Measurements from ENCODE around the gene RTP5.
"Not testable (repeated sequence)": the region's sequence is repeated elsewhere in the genome, so short reads cannot be mapped to it uniquely, and the experiment has no call there.

RTP5 gene

DNA sequence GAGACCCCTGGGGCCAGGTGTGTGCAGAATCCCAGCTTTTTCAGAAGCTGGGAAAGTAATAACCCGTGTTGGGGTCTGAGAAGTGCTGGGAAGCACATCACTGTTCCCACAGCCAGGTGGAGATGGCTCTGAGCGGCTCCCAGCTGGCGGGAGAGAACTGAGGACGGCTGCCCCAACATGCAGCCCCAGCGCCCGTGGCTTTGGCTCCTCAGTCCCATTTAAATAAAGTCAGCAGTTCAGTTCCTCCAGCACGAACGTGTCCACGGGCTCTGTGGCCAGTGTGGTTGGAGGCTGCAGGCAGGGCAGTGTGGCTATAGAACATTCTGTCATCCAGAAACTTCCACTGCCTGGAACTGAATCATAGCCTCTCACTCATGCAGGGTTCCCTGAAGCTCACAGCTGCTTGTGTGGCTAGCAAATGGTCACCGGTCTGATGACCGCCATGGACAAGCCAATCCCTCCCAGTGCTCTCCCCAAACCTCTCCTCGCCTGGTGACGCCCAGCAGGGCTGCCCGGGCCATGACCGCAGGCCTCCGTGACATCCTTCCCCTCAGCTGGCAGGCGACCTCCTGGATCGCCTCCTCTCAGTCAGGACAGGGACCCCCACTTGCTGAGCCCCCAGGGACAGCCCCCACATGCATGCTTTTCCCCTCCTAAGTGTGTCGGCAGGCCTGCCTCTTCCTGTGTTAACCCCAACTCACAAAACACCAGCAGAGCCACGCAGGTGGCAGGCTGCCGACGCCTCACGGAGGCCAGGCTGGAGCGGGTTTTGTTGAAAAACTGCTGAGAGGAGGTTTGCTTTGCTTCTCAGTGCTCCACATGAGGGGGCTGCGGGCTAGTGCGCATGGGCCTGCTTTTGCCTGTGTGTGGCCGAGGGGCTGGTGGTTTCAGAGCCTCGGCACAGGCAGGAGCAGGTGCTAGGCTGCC lies 1.3 kb downstream of the RTP5 start:
- no peak for DNase-seq (ENCODE audit: low read depth in 2 of 2)

DNA sequence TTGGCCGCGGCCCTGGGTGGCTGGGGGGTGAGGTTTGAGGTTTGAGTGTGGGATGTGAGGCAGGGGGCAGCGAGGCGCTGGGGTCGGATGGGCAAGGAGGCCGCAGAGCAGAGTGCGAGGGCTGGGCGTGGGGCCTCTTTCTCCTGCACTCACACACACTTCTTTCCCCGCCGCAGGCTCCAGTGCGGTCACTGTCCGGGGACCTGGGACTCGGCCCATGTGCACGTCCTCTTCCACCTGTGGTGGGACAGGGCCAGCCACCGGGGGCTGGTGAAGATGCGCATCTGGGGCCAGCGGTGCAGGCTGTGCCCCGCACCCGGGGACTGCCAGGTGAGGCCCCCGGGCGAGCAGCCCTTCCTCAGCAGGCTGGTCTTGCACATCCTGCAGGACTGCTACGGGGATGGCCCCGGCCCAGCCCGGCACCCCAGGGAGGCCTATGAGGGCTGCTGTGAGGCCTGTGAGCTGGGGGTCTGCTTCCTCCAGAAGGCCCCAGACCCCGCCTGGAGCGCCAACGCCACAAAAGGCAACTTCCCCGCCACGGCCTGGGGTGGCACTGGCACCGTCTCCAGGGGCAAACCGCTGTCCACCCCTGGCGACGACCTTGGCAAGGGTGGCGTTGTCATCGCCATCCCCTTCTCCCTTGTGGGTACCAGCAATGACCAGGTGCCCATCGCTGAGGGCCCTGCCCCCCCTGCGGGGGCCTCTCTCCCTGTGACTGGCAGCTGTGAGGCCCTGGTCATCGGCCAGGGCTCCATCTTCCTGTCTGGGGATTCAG lies 2.2 kb downstream of the RTP5 start:
- DNase-seq (ENCODE audit: low read depth in 2 of 2), result no peak

DNA sequence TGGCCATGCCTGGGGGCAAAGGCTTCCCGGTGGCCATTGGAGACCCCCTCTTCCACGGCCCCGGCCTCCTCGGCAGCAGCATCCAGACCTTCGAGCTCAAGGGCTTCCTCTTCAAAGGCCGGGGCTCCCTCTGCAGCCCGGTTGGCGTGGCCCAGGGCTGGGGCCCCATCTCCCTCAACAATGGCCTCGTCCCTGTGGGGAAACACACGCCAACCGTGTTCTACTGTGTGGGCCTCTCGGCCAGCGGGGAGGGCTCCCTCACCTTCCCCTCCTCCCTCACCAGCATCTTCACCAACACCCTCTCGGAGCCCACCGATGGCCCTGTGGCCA lies 2.7 kb downstream of the RTP5 start:
- no peak for DNase-seq (ENCODE audit: low read depth in 2 of 2)

DNA sequence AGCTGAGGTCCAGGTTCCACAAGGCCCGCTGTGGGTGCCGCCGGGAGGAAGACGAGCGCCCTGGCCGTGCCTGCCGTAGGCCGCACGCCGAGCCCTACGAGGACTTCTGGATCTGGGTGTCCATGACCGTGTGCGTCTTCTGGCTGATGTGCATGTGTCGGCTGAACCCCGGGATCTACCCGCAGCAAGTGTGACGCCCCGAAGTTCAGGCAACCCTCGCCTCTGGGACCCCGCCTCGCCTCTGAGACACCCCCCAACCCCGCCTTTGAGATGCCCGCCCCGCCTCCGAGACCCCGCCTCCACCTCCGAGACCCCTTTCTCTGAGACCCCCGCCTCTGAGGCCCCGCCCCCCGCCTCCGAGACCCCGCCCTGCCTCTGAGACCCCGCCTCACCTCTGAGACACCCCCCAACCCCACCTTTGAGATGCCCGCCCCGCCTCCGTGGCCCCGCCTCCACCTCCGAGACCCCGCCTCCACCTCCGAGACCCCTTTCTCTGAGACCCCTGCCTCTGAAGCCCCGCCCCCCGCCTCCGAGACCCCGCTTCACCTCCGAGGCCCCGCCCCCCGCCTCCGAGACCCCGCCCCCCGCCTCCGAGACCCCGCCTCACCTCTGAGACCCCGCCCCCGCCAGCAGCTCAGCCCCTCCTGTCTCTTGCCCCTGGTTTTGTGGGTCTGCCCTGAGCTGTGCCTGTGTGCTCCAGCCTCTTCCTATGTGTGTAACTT lies 3.7 kb downstream of the RTP5 start:
- no peak for DNase-seq (ENCODE audit: low read depth in 2 of 2)

DNA sequence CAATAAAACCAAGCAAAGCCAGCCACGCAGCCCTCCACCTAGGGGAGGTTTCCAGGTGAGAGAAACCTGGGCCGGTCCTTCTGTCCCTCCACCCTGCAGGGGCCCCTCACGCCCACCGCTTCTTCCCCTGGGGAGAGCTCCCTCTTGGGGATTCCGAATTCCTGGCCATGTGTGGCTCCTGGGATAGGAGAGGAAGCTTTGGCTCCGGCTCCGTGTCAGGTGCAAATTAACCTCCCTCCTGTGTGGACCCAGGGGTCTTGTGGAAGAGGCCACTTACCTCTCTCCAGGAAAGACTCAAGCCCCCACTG lies 4.2 kb downstream of the RTP5 start:
- DNase-seq (ENCODE audit: low read depth in 2 of 2), result no peak

DNA sequence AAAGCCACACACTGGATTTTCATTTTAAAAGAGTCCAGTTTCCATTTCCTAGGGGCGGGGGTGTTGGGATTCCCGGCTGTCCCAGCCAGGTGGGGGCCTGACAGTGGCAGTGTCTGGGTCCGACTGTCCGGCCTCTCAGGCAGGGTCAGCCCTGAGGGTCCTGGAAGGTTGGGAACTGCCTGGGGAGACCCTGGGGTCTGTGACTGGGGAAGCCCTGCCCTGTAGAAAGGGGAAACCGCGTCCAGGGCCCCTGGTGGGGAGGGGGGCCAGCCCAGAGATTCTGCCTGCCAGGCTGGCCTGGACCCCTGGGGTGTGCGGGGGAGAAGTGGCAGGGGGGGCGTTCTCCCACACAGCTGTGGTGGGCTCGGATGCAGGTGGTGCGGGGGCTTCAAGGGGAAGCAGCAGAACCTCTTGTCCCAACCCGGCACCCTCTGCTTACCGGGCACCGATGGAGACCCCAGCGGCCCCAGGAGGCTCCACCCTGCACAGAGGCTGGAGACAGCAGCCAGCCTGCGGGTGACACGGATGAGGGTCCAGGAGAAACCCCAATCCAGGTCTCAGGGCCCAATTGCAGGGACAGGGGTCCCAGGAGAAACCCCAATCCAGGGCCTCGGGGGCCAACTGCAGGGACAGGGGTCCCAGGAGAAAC lies 4.9 kb downstream of the RTP5 start:
- DNase-seq (ENCODE audit: low read depth in 2 of 2), result no peak

DNA sequence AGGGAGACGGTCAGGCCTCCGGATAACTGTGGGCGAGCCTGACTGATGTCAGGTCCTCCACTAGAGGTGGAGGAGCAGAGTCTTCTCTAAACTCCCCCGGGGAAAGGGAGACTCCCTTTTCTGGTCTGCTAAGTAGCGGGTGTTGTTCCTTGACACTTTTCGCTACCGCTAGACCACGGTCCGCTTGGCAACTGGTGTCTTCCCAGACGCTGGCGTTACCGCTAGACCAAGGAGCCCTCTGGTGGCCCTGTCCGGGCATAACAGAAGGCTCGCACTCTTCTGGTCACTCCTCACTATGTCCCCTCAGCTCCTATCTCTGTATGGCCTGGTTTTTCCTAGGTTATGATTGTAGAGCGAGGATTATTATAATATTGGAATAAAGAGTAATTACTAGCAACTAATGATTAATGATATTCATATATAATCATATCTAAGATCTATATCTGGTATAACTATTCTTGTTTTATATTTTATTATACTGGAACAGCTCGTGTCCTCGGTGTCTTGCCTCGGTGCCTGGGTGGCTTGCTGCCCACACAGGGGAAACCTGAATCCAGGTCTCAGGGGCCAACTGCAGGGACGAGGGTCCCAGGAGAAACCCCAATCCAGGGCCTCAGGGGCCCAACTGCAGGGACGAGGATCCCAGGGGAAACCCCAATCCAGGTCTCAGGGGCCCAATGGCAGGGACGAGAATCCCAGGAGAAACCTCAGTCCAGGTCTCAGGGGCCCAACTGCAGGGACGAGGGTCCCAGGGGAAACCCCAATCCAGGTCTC lies 6.4 kb downstream of the RTP5 start:
- DNase-seq (ENCODE audit: low read depth in 2 of 2), result not testable (repeated sequence)

DNA sequence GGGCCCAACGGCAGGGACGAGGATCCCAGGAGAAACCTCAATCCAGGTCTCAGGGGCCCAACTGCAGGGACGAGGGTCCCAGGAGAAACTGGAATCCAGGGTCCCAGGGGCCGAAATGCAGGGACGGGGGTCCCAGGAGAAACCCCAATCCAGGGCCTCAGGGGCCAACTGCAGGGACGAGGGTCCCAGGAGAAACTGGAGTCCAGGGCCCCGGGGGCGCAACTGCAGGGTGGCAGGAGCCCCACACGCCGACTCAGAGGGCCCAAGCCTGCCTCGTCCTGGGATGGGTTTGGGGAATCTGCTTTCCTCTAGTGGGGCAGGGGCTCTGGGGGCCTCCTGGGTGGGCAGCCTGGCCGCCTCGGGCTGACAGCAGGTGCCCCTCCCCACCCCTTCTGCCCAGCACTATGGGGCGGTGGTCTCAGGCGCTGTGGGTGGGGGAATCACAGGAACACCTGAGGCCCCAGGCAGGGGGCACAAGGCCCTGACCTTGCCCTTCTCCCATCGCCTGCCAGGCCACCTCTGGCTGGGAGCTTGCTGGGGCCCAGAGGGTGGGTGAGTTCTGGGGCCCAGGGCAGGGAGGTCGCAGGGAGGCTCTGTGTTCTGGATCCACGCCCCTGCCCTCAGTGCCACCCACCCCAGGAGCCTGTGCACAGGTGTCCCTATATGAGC lies 7.1 kb downstream of the RTP5 start:
- no peak for DNase-seq (ENCODE audit: low read depth in 2 of 2)

DNA sequence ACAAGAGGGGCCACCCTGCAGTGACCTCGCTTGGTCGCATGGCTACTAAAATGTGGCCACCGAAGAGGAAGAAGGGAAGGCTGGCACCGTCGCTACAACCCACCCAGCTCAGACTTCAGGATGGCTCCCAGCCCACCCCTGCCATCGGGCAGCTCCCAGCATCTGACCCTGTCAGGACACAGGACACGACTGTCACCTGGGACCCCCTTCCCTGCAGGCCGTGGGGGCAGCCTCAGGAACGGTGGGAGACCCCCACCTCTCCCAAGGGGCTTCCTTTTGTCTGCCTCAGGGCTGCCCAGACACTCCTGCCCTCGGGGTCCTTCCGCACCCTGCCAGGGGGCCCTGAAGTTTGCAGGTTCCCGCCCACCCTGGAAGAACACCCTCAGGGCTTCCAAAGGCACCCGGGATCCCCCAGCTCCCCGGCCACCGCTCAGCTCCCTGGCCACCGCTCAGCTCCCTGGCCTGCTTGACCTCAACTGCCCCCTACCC lies 7.7 kb downstream of the RTP5 start:
- no peak for DNase-seq (ENCODE audit: low read depth in 2 of 2)

DNA sequence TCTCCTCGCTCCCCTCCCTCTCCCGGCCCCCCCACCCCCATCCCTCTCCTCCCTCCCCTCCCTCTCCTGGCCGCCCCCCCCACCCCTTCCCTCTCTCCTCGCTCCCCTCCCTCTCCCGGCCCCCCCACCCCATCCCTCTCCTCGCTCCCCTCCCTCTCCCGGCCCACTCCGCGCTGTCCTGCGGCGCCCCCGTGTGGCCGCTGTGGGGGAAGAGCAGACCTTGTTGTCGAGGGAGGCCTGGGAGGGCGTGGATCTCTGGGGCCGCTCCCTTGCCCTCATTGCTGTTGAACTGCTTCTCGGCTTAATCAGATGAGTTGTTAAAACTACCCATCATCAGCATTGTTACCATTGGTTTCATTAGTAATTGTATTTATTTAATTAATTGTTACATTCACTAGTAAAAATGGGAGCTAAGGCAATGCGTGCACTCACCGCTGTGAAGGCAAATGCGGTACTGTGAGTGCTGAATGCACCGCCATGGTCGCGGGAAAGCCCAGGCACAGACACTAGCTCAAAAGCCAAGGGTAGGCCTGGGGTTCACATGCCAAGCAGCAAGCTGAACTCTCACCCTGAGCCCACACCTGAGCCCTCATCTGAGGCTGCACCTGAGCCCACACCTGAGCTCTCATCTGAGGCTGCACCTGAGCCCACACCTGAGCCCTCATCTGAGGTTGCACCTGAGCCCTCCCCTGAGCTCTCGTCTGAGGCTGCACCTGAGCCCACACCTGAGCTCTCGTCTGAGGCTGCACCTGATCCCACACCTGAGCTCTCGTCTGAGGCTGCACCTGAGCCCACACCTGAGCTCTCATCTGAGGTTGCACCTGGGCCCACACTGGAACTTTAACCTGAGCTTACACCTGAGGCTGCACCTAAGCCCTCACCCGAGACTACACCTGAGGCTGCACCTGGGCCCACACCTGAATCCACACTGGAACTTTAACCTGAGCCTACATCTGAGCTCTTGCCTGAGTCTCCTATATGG lies 8.8 kb downstream of the RTP5 start:
- DNase-seq (ENCODE audit: low read depth in 2 of 2), result peak; percentile 75 to 76

DNA sequence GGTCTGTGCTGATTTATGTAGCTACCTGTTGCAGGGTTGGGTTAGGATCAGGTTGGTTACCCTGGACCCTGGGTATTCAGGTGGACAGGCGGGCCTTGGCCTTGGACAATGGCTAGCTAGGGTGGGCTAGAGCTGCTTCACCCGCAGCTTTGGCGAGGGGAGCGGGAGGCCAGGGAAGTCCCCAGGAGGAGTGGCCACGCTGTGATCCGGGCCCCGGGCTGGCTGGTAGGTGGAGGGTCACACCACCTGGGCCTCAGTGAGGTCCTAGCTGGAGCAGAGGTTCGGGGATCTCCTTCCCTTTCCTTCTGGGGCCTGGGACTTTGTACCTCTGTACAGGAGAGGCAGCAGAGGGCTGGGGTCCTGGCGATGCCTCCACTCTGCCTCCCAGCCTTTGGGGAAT lies 9.8 kb downstream of the RTP5 start:
- no peak for DNase-seq (ENCODE audit: low read depth in 2 of 2)

DNA sequence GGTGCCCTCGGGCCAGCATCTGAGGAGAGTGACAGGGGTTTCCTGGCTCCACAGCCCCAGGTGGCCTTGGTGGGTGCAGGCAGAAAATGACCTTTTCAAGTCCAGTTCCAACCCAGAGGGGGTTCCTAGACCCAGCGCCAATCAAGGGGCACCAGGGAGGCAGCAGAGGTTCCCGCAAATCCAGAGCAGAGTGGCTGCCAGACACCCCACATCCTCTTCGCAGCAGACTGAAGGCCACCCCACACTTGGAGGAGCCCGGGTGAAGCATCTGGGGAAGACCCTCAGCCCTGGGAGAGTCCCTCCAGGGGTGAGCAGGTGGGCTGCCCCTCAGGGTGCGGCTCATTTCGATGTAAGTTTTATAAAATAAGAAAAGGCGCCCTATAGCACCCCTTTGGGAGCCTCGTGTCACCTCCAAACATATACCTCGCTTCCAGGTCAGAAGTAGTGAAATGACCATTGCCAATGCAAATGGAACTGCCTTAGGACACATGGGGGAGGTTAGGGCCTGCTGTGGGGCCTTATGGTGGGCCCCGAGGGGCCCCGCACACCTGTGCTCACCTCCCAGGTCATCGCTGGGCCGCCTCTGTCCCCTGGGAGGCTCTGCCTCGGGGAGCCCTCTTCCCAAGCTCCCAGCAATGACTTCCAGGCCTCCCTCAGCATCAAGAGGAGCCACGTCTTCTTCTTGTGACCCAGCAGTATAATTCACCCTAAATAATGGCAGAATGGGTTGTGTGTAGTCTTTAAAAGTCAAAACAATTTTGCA lies 11.0 kb downstream of the RTP5 start:
- no peak for DNase-seq (ENCODE audit: low read depth in 2 of 2)

DNA sequence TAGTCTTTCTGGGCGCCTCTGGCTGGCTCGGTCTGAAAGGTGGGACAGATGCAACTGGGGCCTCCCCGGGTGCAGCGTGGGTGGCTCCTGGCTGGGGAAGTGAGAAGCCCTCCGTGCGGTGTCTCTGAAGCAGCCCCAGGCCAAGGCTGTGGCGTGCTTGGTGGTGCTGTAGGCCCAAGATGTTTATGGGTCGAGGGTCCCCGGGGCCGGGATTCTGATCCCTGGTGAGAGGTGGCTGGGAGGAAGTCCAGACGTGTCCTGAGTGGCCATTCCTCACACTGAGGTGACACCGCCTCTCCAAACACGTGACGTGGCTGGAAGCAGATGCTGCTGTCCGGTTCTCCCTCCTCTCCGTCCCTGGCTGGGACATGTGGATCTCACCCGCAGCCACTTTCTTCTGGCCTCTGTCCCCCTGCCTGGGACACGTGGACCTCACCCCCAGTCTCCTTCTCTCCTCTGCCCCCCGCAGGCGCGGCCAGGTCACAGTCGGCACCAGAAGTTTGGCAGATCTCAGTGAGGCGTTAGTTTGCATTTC lies 12.6 kb downstream of the RTP5 start:
- peak; percentile 56 to 64 for DNase-seq (ENCODE audit: low read depth in 2 of 2)

DNA sequence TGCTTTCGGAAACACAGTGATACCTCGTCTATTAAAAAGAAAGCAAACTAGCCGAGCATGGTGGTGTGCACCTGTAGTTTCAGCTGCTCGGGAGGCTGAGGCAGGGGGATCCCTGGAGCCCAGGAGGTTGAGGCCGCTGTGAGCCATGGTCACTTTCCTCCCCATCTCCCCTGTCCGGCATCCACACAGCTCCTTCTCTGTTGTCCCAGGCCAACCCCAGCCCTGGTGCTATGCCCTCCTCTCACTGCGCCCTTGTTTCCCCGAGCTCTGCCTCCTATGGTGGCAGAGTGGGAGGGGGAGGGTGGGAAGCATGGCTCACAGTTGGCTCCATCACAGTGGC lies 15.4 kb downstream of the RTP5 start:
- DNase-seq (ENCODE audit: low read depth in 2 of 2), result no peak

DNA sequence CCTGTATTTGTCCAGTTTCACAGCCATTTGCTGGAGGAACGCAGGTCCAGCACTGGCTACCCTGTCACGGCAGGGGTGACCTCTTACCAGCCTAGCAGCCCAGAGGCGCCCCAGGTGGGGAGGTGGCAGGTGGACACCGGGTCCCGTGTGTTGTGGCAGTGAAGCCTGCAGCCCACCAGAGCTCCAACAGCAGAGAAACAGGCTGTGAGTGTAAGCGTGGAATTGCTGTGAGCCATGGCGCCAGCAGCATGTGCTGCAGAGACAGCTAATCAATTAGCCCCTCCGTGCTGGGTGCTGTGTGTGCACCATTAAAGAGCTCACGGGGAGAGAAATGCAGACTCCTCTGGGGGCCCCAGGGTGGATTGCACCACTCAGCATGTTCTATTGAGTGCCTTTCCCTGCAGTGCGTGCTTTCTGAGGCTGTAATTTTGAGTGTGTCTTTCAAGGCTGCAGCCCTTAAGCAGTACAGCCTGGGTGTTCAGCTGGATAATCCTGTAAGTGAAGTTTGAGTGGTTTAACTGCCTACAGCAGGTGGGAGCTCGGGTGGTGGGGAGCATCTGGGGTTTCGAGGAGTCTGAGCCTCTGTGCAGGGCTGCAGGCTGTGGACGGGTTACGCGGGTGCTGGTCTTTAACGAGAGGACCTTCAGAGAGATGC lies 15.9 kb downstream of the RTP5 start:
- no peak for DNase-seq (ENCODE audit: low read depth in 2 of 2)

DNA sequence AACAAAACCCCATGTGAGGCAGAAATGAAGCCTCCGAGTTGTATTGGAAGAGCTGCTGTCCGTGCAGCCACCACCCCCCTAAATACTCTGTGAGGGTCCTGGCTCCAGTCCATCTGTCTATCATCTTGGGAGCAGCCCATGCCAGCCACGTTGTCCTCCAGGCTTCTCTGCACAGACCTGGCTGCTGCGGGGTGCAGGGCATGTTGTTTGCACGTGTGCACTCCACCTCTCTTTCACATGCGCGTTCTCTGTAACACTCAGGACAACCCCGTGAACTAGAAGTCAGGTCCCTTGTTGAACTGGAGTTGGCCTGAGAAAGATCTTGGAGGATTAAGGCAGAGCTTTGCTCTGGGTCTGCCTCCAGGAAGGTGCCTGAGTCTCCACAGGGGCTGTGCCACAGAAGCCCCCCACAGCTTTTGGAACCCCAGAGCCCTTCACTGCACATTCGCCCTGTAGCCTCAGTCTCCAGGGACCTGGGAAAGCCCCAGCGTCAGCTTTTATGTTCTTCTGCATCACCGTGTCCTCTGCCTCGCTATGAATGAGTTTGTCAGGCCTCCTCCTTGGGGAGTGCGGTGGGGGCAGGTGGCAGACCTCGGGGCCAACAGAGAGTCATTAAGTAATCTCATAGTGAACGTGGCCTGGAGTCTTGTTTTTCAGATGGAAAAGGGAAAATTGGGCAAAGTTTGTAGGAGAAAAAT lies 16.6 kb downstream of the RTP5 start:
- no peak for DNase-seq (ENCODE audit: low read depth in 2 of 2)

DNA sequence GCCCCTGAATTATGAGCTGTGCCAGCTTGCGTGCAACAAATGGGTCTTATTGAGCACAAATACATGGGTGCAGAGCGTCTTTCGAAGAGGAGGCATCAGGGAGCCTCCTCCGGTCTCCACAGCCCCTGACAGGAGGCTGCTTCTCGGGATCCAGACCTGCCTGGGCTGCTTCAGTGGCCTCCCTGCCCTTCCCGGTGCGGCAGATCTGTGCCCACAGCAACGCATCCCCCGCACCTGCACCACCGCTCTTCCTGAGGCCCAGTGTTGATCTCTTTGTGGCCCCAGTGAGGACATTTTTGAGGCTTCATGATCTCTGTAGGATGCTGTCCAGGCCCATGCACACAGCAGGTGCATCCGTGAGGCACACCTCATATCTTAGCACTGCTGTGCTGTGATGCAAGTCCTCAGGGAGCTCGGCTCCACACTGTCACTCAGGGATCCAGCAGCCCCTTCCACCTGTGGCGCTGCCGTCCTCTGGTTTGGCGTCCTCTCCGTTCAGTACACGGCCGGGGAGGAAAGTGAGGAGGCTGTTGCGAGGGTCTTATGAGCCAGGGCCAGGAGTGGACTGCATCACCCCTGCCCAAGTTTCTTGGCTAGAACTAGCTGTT lies 17.4 kb downstream of the RTP5 start:
- no peak for DNase-seq (ENCODE audit: low read depth in 2 of 2)
